ENCODE measurements around the gene DDX50. TPM values are rescaled to one million over a fixed set of nuclear protein-coding genes. Genes with fewer than 3 reads are reported as not detected.

DDX50 gene
- total and polyA plus RNA-seq, 11 donors: 7.4 to 26.9 (median 20.1) TPM

- Histone ChIP-seq H3K27ac (no peak overlapping the region), H3K4me1 (no peaks in the 10 kb centered on the region), H3K27me3 (no peaks in the 10 kb centered on the region), H3K9me3 (no peaks in the 10 kb centered on the region), H3K36me3 (peaks cover 0 to 99% (median 75%) of the 10 kb centered on the region in 9 donors), H3K4me3 (no peak overlapping the region)
- no peak for DNase-seq
- no peak for ATAC-seq
- intact Hi-C loops (cut with DNase I): no loop called here
- 91 to 98% (median 98%) methylated on average over 1 of the region's 1 CpG for WGBS, 4 donors
- TF ChIP-seq POLR2A (IDR thresholded peaks at IDR 0.05): no peak
- TF ChIP-seq CTCF (IDR thresholded peaks at IDR 0.05): no peak
Observed at GRCh38 chr10:68981074-68981473, 80.0 kb downstream of the DDX50 start.

GRCh38 chr10:68982389-68982788, 81.3 kb downstream of the DDX50 start:
- ATAC-seq: no peak
- 90 to 94% (median 93%) methylated on average over 11 of the region's 11 CpGs for WGBS, 4 donors
- intact Hi-C loops (cut with DNase I): no loop called here

GRCh38 chr10:68987611-68988010, 86.5 kb downstream of the DDX50 start:
- no peaks in the 10 kb centered on the region for H3K9me3 ChIP-seq
- H3K27me3 ChIP-seq: no peaks in the 10 kb centered on the region
- TF ChIP-seq POLR2A (IDR thresholded peaks at IDR 0.05): no peak
- TF ChIP-seq CTCF (IDR thresholded peaks at IDR 0.05): no peak
- intact Hi-C loops (cut with DNase I): no loop called here
- H3K4me1 ChIP-seq: peaks cover 4 to 40% (median 34%) of the 10 kb centered on the region in 12 donors
- no peak overlapping the region for H3K27ac ChIP-seq
- DNase-seq (no peak), ATAC-seq (no peak)
- H3K36me3 ChIP-seq: peaks cover 0 to 37% (median 19%) of the 10 kb centered on the region in 9 donors
- 84 to 89% (median 86%) methylated on average over 3 of the region's 3 CpGs for WGBS, 4 donors
- H3K4me3 ChIP-seq: peak overlapping the region in 4 of 12 donors; percentile 80 to 96 (median 88)

More at GRCh38 chr10:68982389-68982788, 81.3 kb downstream of the DDX50 start:
- Histone ChIP-seq H3K27ac (no peak overlapping the region), H3K9me3 (no peaks in the 10 kb centered on the region), H3K36me3 (peaks cover 0 to 86% (median 62%) of the 10 kb centered on the region in 9 donors), H3K4me3 (no peak overlapping the region), H3K27me3 (no peaks in the 10 kb centered on the region), H3K4me1 (no peaks in the 10 kb centered on the region)
- TF ChIP-seq CTCF (IDR thresholded peaks at IDR 0.05) (no peak), POLR2A (IDR thresholded peaks at IDR 0.05) (no peak)
- no peak for DNase-seq

- 0% methylated on average over 35 to 62 of the region's 62 CpGs for WGBS, 4 donors
- Histone ChIP-seq H3K4me3 (peak within 1 kb of the TSS; percentile 54 to 96 (median 86)), H3K36me3 (peaks cover 0 to 26% (median 8%) of the 10 kb centered on the region in 9 donors), H3K27me3 (no peaks in the 10 kb centered on the region), H3K9me3 (no peaks in the 10 kb centered on the region), H3K4me1 (peaks cover 4 to 51% (median 44%) of the 10 kb centered on the region in 12 donors), H3K27ac (peak within 1 kb of the TSS; percentile 14 to 94 (median 86))
- ATAC-seq (peak; percentile 95 to 97 (median 96)), DNase-seq (peak; percentile 90 to 96 (median 94))
- TF ChIP-seq CTCF (IDR thresholded peaks at IDR 0.05) (peak in 11 of 12 donors; percentile 17 to 89 (median 48)), POLR2A (IDR thresholded peaks at IDR 0.05) (peak; percentile 55 to 91)
- intact Hi-C loops (cut with DNase I): no loop called here
Observed at GRCh38 chr10:68988530-68989316, 87.6 kb downstream of the DDX50 start, which contains the start of gene KIFBP. KIFBP (plus strand) TSS chr10:68988803; CDS start chr10:68988833, 30 bp downstream.

Measured in heart left ventricle (tissue), 16 donors.